Keratinocyte (primary cell): Measurements from ENCODE around the gene ATXN7L3B. TPM values are rescaled to one million over a fixed set of nuclear protein-coding genes. Genes with fewer than 3 reads are reported as not detected.

ENCODE experiments used
- DNase-seq: peaks from one replicate; pipeline ENCODE4 v3.0.0-alpha.2; 2011; ENCODE audit warnings: low read depth, missing footprints, low spot score
- FAIRE-seq: peaks from 2 replicates; lab custom pipeline; 2011; peaks lifted over from hg19 to GRCh38; lab: Jason Lieb, UNC
- H2AFZ ChIP-seq: 2 replicates; pipeline ENCODE4 v1.6.0; 2012; ENCODE audit warnings: low read length, control low read depth, inconsistent platforms; ENCODE audit not compliant: control insufficient read depth
- H3K27ac ChIP-seq: 2 replicates; pipeline ENCODE4 v1.5.1; 2011; ENCODE audit warnings: low read length; ENCODE audit not compliant: control insufficient read depth, insufficient read depth
- H3K27me3 ChIP-seq: 3 replicates; pipeline ENCODE4 v1.6.0; 2011; ENCODE audit warnings: low read length; ENCODE audit not compliant: control insufficient read depth, insufficient read depth; ENCODE audit errors: extremely low read depth
- H3K36me3 ChIP-seq, 2 experiments: 2 replicates in 1 of 2; 3 replicates in 1 of 2; pipeline ENCODE4 v1.5.1; 2011; ENCODE audit warnings: low read length in 2 of 2, mild to moderate bottlenecking in 1 of 2; ENCODE audit not compliant: control insufficient read depth in 2 of 2, insufficient read depth in 2 of 2; ENCODE audit errors: extremely low read depth in 1 of 2
- H3K4me1 ChIP-seq: 3 replicates; pipeline ENCODE4 v1.5.1; 2011; ENCODE audit warnings: low read length; ENCODE audit not compliant: control insufficient read depth, insufficient read depth; ENCODE audit errors: extremely low read depth
- H3K4me2 ChIP-seq: 3 replicates; pipeline ENCODE4 v1.6.0; 2011; ENCODE audit warnings: low read depth, low read length; ENCODE audit not compliant: control insufficient read depth, insufficient read depth; ENCODE audit errors: extremely low read depth
- H3K4me3 ChIP-seq, 3 experiments: fragments of 200-600 bp in 1 of 3; sonication (generic) in 1 of 3; 2 replicates in 2 of 3; 3 replicates in 1 of 3; pipeline ENCODE4 v1.5.1; 2011 to 2016; ENCODE audit warnings: low read length in 3 of 3, mild to moderate bottlenecking in 3 of 3, control low read depth in 2 of 3, inconsistent platforms in 1 of 3, low read depth in 1 of 3, mixed read lengths in 1 of 3, mixed run types in 1 of 3, moderate library complexity in 1 of 3; ENCODE audit not compliant: control insufficient read depth in 2 of 3, insufficient read depth in 2 of 3; ENCODE audit errors: extremely low read depth in 1 of 3
- H3K79me2 ChIP-seq: 2 replicates; pipeline ENCODE4 v1.6.0; 2012; ENCODE audit warnings: low read length; ENCODE audit not compliant: control insufficient read depth, insufficient read depth
- H3K9ac ChIP-seq: 3 replicates; pipeline ENCODE4 v1.6.0; 2011; ENCODE audit warnings: low read length; ENCODE audit not compliant: control insufficient read depth, insufficient read depth; ENCODE audit errors: extremely low read depth
- H3K9me1 ChIP-seq: 3 replicates; pipeline ENCODE4 v1.6.0; 2011; ENCODE audit warnings: low read length; ENCODE audit not compliant: control insufficient read depth, insufficient read depth; ENCODE audit errors: extremely low read depth
- H3K9me3 ChIP-seq: 2 replicates; pipeline ENCODE4 v1.5.1; 2012; ENCODE audit warnings: low read depth, low read length; ENCODE audit not compliant: control insufficient read depth
- H4K20me1 ChIP-seq: 3 replicates; pipeline ENCODE4 v1.6.0; 2011; ENCODE audit warnings: low read length; ENCODE audit not compliant: control insufficient read depth, insufficient read depth; ENCODE audit errors: extremely low read depth
- EZH2 ChIP-seq: IDR thresholded peaks from one replicate; pipeline ENCODE4 v1.6.1; 2012; ENCODE audit warnings: inconsistent platforms, mild to moderate bottlenecking, low read length, moderate library complexity
- dilution Hi-C: fragments of 300-500 bp; cut with MboI; formaldehyde crosslinking; loops from one replicate; pipeline ENCODE4 v1.7.0; 2020; ENCODE audit warnings: low sequenced_read_pairs; ENCODE audit not compliant: extremely low pct_ligation_motif_present
- polyA plus RNA-seq, 5 experiments: library from polyadenylated mRNA; depleted of rRNA in 3 of 5; stranded (reverse) in 3 of 5; stranded (forward) in 1 of 5; unstranded in 1 of 5; fragments of >200 nt; gene quantifications; 1 replicate in 1 of 5; 2 replicates in 3 of 5; 3 replicates in 1 of 5; pipeline versions ENCODE4 v1.2.1 to v1.2.3, GENCODE V29; 2011 to 2012; ENCODE audit warnings: missing spikeins in 2 of 5, low read depth in 1 of 5, low replicate concordance in 1 of 5
- TF ChIP-seq, protein P1 (sequence below), 3 experiments: IDR thresholded peaks in 1 of 3; conservative IDR thresholded peaks in 1 of 3; optimal IDR thresholded peaks in 1 of 3; 2 replicates in 2 of 3; 3 replicates in 1 of 3; pipeline versions ENCODE3 to v1.5.1; 2011; ENCODE audit warnings: low read length in 3 of 3, mild to moderate bottlenecking in 3 of 3, moderate library complexity in 2 of 3, control low read depth in 1 of 3, inconsistent platforms in 1 of 3; ENCODE audit not compliant: insufficient read depth in 2 of 3; ENCODE audit errors: extremely low read depth in 1 of 3

The ATXN7L3B gene
- polyA plus RNA-seq, 1 donor (not counting 4 experiments of a cell fraction or from before 2014, with no cell fraction given) = 16.0 TPM

DNA sequence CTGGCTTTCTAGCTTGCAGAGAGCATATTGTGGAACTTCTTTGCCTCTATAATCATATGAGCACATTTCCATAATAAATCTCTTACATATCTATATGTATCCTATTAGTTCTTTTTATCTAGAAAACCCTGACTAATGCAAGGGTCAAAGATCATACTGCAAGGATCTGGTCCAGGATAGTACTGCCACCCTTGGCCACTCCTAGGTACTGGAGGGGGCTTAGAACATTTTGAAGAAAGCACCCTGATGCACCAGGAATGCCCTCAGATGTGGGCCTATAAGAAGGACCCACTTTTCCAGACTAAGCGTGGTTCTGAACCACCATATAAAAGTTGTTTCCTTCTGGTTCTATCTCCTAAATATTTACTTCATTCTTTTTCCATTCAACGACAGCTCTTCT lies 14.6 kb downstream of the ATXN7L3B start:
- no peak overlapping the region for H3K4me2 ChIP-seq
- H3K9me3 ChIP-seq = no peaks in the 10 kb centered on the region
- no peak overlapping the region for H3K4me3 ChIP-seq
- H2AFZ ChIP-seq = no peak overlapping the region
- no peaks in the 10 kb centered on the region for H3K9me1 ChIP-seq
- no peaks in the 10 kb centered on the region for H4K20me1 ChIP-seq
- H3K27ac ChIP-seq = no peak overlapping the region
- H3K4me1 ChIP-seq = no peaks in the 10 kb centered on the region
- no peak for DNase-seq
- H3K9ac ChIP-seq = no peak overlapping the region
- dilution Hi-C loops = no loop called here
- no peak for TF ChIP-seq EZH2
- TF ChIP-seq, protein P1, sequence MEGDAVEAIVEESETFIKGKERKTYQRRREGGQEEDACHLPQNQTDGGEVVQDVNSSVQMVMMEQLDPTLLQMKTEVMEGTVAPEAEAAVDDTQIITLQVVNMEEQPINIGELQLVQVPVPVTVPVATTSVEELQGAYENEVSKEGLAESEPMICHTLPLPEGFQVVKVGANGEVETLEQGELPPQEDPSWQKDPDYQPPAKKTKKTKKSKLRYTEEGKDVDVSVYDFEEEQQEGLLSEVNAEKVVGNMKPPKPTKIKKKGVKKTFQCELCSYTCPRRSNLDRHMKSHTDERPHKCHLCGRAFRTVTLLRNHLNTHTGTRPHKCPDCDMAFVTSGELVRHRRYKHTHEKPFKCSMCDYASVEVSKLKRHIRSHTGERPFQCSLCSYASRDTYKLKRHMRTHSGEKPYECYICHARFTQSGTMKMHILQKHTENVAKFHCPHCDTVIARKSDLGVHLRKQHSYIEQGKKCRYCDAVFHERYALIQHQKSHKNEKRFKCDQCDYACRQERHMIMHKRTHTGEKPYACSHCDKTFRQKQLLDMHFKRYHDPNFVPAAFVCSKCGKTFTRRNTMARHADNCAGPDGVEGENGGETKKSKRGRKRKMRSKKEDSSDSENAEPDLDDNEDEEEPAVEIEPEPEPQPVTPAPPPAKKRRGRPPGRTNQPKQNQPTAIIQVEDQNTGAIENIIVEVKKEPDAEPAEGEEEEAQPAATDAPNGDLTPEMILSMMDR (optimal IDR thresholded peaks at IDR 0.05 in 1 of 3, IDR thresholded peaks at IDR 0.05 in 1 of 3, conservative IDR thresholded peaks at IDR 0.05 in 1 of 3; ENCODE audit: extremely low read depth in 1 of 3, insufficient read depth in 2 of 3, low read length in 3 of 3) = no peak
- H3K36me3 ChIP-seq = no peaks in the 10 kb centered on the region
- no peak for FAIRE-seq
- no peaks in the 10 kb centered on the region for H3K27me3 ChIP-seq
- H3K79me2 ChIP-seq = no peaks in the 10 kb centered on the region

DNA sequence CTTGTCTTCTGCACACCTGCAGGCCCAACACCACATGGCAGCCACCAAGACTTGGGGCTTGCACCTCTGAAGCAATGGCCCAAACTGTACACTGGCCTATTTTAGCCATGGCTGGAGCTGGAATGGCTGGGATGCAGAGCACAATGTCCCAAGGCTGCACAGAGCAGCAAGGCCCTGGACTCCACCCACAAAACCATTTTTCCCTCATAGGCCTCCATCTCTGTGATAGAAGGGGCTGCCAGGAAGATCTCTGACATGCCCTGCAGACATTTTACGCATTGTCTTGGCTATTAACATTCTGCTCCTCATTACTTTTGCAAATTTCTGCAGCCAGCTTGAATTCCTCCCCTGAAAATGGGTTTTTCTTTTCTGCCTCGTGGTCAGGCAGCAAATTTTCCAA lies 22.1 kb downstream of the ATXN7L3B start:
- H2AFZ ChIP-seq = no peak overlapping the region
- H3K4me1 ChIP-seq = no peaks in the 10 kb centered on the region
- no peaks in the 10 kb centered on the region for H3K36me3 ChIP-seq
- H3K27me3 ChIP-seq = no peaks in the 10 kb centered on the region
- no peak overlapping the region for H3K4me2 ChIP-seq
- FAIRE-seq = no peak
- no peak overlapping the region for H3K9ac ChIP-seq
- TF ChIP-seq, protein P1 (optimal IDR thresholded peaks at IDR 0.05 in 1 of 3, IDR thresholded peaks at IDR 0.05 in 1 of 3, conservative IDR thresholded peaks at IDR 0.05 in 1 of 3; ENCODE audit: extremely low read depth in 1 of 3, insufficient read depth in 2 of 3, low read length in 3 of 3) = no peak
- TF ChIP-seq EZH2 = no peak
- DNase-seq = no peak
- no peaks in the 10 kb centered on the region for H3K79me2 ChIP-seq
- H3K27ac ChIP-seq = no peak overlapping the region
- H3K4me3 ChIP-seq = no peak overlapping the region
- no peaks in the 10 kb centered on the region for H3K9me1 ChIP-seq
- dilution Hi-C loops = no loop called here
- H3K9me3 ChIP-seq = no peaks in the 10 kb centered on the region
- H4K20me1 ChIP-seq = no peaks in the 10 kb centered on the region
